HEK293 (cell line): ENCODE results near the gene SWT1.

ENCODE experiments used
- CTCF ChIA-PET: fragments of 350-600 bp; formaldehyde crosslinking; extraction: SDS; loops from one replicate; lab custom pipeline; 2021; ENCODE audit warnings: antibody characterized with exemption; lab: Yijun Ruan, JAX
- POLR2A ChIA-PET: fragments of 300-600 bp; formaldehyde crosslinking; extraction: SDS; loops from one replicate; lab custom pipeline; 2020; ENCODE audit warnings: antibody characterized with exemption, inconsistent platforms; lab: Yijun Ruan, JAX
- H3K27ac ChIP-seq: fragments of 200-500 bp; sonication (Bioruptor generic); 2 replicates; pipeline ENCODE4 v1.5.1; 2014; ENCODE audit warnings: low read depth, low read length, control low read depth, inconsistent platforms; ENCODE audit errors: extremely low read depth
- H3K36me3 ChIP-seq, 2 experiments: fragments of 200-500 bp in 1 of 2; sonication (Bioruptor generic) in 1 of 2; 1 replicate in 1 of 2; 2 replicates in 1 of 2; pipeline ENCODE4 v1.5.1; 2014 to 2017; ENCODE audit warnings: inconsistent platforms in 2 of 2, low read length in 2 of 2; ENCODE audit not compliant: control insufficient read depth in 2 of 2, insufficient read depth in 1 of 2
- H3K4me1 ChIP-seq: fragments of 200-500 bp; sonication (Bioruptor generic); 2 replicates; pipeline ENCODE4 v1.5.1; 2014; ENCODE audit warnings: mild to moderate bottlenecking, low read length, inconsistent platforms; ENCODE audit not compliant: control insufficient read depth, insufficient read depth
- H3K4me3 ChIP-seq: 2 replicates; pipeline ENCODE4 v1.5.1; 2011; ENCODE audit warnings: low read depth, mild to moderate bottlenecking, control low read depth, low read length, moderate library complexity
- H3K9me3 ChIP-seq: fragments of 200-500 bp; sonication (Bioruptor generic); 2 replicates; pipeline ENCODE4 v1.5.1; 2014; ENCODE audit warnings: low read depth, low read length, inconsistent platforms; ENCODE audit not compliant: control insufficient read depth, insufficient read depth
- EGR2 ChIP-seq: fragments of 450-650 bp; formaldehyde crosslinking; IDR thresholded peaks from 2 replicates; pipeline ENCODE4 v1.5.1; 2016; ENCODE audit warnings: low read depth, missing biosample characterization, missing genetic modification characterization
- HOXD13 ChIP-seq: sonication (generic); formaldehyde crosslinking; IDR thresholded peaks from 2 replicates; pipeline ENCODE4 v1.8.0; 2022; ENCODE audit warnings: missing genetic modification reagents, borderline replicate concordance
- KLF16 ChIP-seq: fragments of 450-650 bp; formaldehyde crosslinking; IDR thresholded peaks from 2 replicates; pipeline ENCODE4 v1.5.1; 2017; ENCODE audit warnings: missing biosample characterization, missing genetic modification characterization
- SP2 ChIP-seq: fragments of 450-650 bp; formaldehyde crosslinking; IDR thresholded peaks from 2 replicates; pipeline ENCODE4 v1.5.1; 2016; ENCODE audit warnings: missing biosample characterization, missing genetic modification characterization
- TRIM28 ChIP-seq: IDR thresholded peaks from 2 replicates; pipeline ENCODE4 v1.6.1; 2011; ENCODE audit warnings: low read length, control low read depth, borderline replicate concordance
- WT1 ChIP-seq: fragments of 450-650 bp; formaldehyde crosslinking; IDR thresholded peaks from 2 replicates; pipeline ENCODE4 v1.5.1; 2016; ENCODE audit warnings: missing biosample characterization, missing genetic modification characterization
- YY2 ChIP-seq: fragments of 450-650 bp; formaldehyde crosslinking; IDR thresholded peaks from 2 replicates; pipeline ENCODE4 v1.5.1; 2016; ENCODE audit warnings: missing biosample characterization, missing genetic modification characterization
- ZFP37 ChIP-seq: fragments of 450-650 bp; formaldehyde crosslinking; IDR thresholded peaks from 2 replicates; pipeline ENCODE4 v1.5.1; 2016; ENCODE audit warnings: missing biosample characterization, missing genetic modification characterization
- ZNF155 ChIP-seq: fragments of 450-650 bp; formaldehyde crosslinking; IDR thresholded peaks from 2 replicates; pipeline ENCODE4 v1.5.1; 2016; ENCODE audit warnings: missing biosample characterization, missing genetic modification characterization
- ZNF16 ChIP-seq: fragments of 450-650 bp; formaldehyde crosslinking; IDR thresholded peaks from 2 replicates; pipeline ENCODE4 v1.5.1; 2016; ENCODE audit warnings: low read depth, missing biosample characterization, missing genetic modification characterization
- ZNF174 ChIP-seq: fragments of 450-650 bp; formaldehyde crosslinking; IDR thresholded peaks from 2 replicates; pipeline ENCODE4 v1.5.0; 2017; ENCODE audit warnings: missing biosample characterization, mild to moderate bottlenecking, missing genetic modification characterization
- ZNF19 ChIP-seq: fragments of 450-650 bp; formaldehyde crosslinking; IDR thresholded peaks from 2 replicates; pipeline ENCODE4; 2016; ENCODE audit warnings: missing biosample characterization, missing genetic modification characterization, low read depth
- ZNF202 ChIP-seq: fragments of 450-650 bp; formaldehyde crosslinking; IDR thresholded peaks from 2 replicates; pipeline ENCODE4 v1.5.1; 2016; ENCODE audit warnings: missing biosample characterization, missing genetic modification characterization, borderline replicate concordance
- ZNF211 ChIP-seq: fragments of 450-650 bp; formaldehyde crosslinking; IDR thresholded peaks from 2 replicates; pipeline ENCODE4 v1.5.1; 2016; ENCODE audit warnings: low read depth, missing biosample characterization, missing genetic modification characterization
- ZNF302 ChIP-seq: fragments of 450-650 bp; formaldehyde crosslinking; IDR thresholded peaks from 2 replicates; pipeline ENCODE4 v1.5.1; 2016; ENCODE audit warnings: missing biosample characterization, missing genetic modification characterization, low read depth
- ZNF548 ChIP-seq: fragments of 450-650 bp; formaldehyde crosslinking; IDR thresholded peaks from 2 replicates; pipeline ENCODE4 v1.5.1; 2016; ENCODE audit warnings: missing biosample characterization, missing genetic modification characterization
- ZNF621 ChIP-seq: fragments of 450-650 bp; formaldehyde crosslinking; IDR thresholded peaks from 2 replicates; pipeline ENCODE4 v1.5.1; 2017; ENCODE audit warnings: missing biosample characterization, missing genetic modification characterization
- ZNF664 ChIP-seq: fragments of 450-650 bp; formaldehyde crosslinking; IDR thresholded peaks from 2 replicates; pipeline ENCODE4 v1.5.1; 2016; ENCODE audit warnings: missing biosample characterization, missing genetic modification characterization
- ZNF670 ChIP-seq: fragments of 450-650 bp; formaldehyde crosslinking; IDR thresholded peaks from 2 replicates; pipeline ENCODE4 v1.5.1; 2016; ENCODE audit warnings: missing biosample characterization, missing genetic modification characterization, low read depth
- ZNF776 ChIP-seq: fragments of 450-650 bp; formaldehyde crosslinking; IDR thresholded peaks from 2 replicates; pipeline ENCODE4 v1.5.0; 2017; ENCODE audit warnings: missing biosample characterization, missing genetic modification characterization, borderline replicate concordance
- ZNF843 ChIP-seq: fragments of 450-650 bp; formaldehyde crosslinking; IDR thresholded peaks from 2 replicates; pipeline ENCODE4 v1.5.1; 2016; ENCODE audit warnings: missing biosample characterization, missing genetic modification characterization
- TF ChIP-seq, protein P1 (sequence below): fragments of 450-650 bp; formaldehyde crosslinking; IDR thresholded peaks from 2 replicates; pipeline ENCODE4 v1.5.1; 2017; ENCODE audit warnings: missing biosample characterization, missing genetic modification characterization
- TF ChIP-seq, protein P2 (sequence below): fragments of 450-650 bp; formaldehyde crosslinking; IDR thresholded peaks from 2 replicates; pipeline ENCODE4 v1.5.1; 2016; ENCODE audit warnings: missing biosample characterization, missing genetic modification characterization, low read depth
- TF ChIP-seq, protein P3 (sequence below): fragments of 450-650 bp; formaldehyde crosslinking; IDR thresholded peaks from 2 replicates; pipeline ENCODE4 v1.5.1; 2016; ENCODE audit warnings: missing biosample characterization, missing genetic modification characterization, low read depth
- TF ChIP-seq, protein P4 (sequence below): fragments of 450-650 bp; formaldehyde crosslinking; IDR thresholded peaks from 2 replicates; pipeline ENCODE4 v1.5.1; 2016; ENCODE audit warnings: missing biosample characterization, missing genetic modification characterization
- TF ChIP-seq, protein P5 (sequence below): fragments of 450-650 bp; formaldehyde crosslinking; IDR thresholded peaks from 2 replicates; pipeline ENCODE4 v1.5.1; 2016; ENCODE audit warnings: missing biosample characterization, missing genetic modification characterization

SWT1 gene

DNA sequence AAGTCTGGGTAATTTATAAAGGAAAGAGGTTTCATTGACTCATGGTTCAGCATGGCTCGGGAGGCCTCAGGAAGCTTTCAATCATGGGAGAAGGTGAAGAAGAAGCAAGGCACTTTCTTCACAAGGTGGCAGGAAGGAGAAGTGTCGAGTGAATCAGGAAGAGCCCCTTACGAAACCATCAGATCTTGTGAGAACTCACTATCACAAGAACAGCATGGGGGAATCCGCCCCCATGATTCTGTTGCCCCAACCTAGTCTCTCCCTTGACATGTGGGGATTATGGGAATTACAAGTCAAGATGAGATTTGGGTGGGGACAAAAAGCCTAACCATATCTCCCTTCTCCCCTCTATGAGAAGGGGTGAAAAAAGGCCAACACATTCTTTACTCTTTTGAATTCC is 171.3 kb downstream of the SWT1 start:
- Histone ChIP-seq H3K4me3 (no peak overlapping the region), H3K9me3 (no peaks in the 10 kb centered on the region), H3K36me3 (no peaks in the 10 kb centered on the region), H3K4me1 (no peaks in the 10 kb centered on the region), H3K27ac (no peak overlapping the region)
- POLR2A ChIA-PET: no interaction called here
- no peak for TF ChIP-seq ZFP37 (tag by site-specific recombination)
- TF ChIP-seq SP2 (tag by site-specific recombination): no peak
- TF ChIP-seq, protein P1, sequence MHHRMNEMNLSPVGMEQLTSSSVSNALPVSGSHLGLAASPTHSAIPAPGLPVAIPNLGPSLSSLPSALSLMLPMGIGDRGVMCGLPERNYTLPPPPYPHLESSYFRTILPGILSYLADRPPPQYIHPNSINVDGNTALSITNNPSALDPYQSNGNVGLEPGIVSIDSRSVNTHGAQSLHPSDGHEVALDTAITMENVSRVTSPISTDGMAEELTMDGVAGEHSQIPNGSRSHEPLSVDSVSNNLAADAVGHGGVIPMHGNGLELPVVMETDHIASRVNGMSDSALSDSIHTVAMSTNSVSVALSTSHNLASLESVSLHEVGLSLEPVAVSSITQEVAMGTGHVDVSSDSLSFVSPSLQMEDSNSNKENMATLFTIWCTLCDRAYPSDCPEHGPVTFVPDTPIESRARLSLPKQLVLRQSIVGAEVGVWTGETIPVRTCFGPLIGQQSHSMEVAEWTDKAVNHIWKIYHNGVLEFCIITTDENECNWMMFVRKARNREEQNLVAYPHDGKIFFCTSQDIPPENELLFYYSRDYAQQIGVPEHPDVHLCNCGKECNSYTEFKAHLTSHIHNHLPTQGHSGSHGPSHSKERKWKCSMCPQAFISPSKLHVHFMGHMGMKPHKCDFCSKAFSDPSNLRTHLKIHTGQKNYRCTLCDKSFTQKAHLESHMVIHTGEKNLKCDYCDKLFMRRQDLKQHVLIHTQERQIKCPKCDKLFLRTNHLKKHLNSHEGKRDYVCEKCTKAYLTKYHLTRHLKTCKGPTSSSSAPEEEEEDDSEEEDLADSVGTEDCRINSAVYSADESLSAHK (tag by site-specific recombination): no peak
- TF ChIP-seq ZNF621: no peak
- no peak for TF ChIP-seq HOXD13 (CRISPR knock-in tag)
- TF ChIP-seq TRIM28: no peak
- TF ChIP-seq WT1: no peak
- TF ChIP-seq EGR2 (tag by site-specific recombination): no peak
- no peak for TF ChIP-seq ZNF843 (tag by site-specific recombination)
- no peak for TF ChIP-seq ZNF664 (tag by site-specific recombination)
- CTCF ChIA-PET: interaction anchor here (0.6 to 0.7 kb wide), 2 partner anchors 139 to 190 kb away, joined by 3 to 5 read pairs; no protein-coding TSS in a partner anchor

DNA sequence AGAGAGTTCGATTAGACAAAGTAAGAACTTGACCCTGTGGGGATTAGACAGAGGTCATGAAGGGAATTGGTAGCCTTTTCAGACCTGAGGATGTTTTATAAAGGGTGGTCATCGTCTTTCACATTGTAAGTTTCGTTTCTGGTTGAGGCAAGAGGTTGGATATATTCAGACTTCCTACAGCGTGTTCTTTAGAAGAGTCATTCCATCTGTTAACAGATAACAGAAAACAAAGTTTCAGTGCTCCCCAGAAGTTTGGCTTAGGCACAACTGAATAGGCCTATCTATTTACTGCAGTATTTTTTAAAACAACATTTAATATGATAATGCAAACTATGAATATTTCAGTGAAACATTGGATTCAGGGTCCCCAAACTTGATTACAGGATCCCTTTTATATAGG is 177.2 kb downstream of the SWT1 start:
- no peak overlapping the region for H3K4me3 ChIP-seq
- CTCF ChIA-PET: no interaction called here
- no peaks in the 10 kb centered on the region for H3K36me3 ChIP-seq
- POLR2A ChIA-PET: no interaction called here
- no peaks in the 10 kb centered on the region for H3K9me3 ChIP-seq
- no peaks in the 10 kb centered on the region for H3K4me1 ChIP-seq
- H3K27ac ChIP-seq: no peak overlapping the region
- TF ChIP-seq ZNF548 (no peak), ZNF19 (tag by site-specific recombination) (no peak), YY2 (tag by site-specific recombination) (no peak), ZNF302 (no peak), ZNF670 (no peak), ZNF16 (tag by site-specific recombination) (no peak), ZNF211 (tag by site-specific recombination) (no peak), ZNF202 (tag by site-specific recombination) (no peak), KLF16 (tag by site-specific recombination) (no peak), ZNF155 (no peak), ZNF174 (no peak), ZNF776 (tag by site-specific recombination) (no peak)
- TF ChIP-seq, protein P2, sequence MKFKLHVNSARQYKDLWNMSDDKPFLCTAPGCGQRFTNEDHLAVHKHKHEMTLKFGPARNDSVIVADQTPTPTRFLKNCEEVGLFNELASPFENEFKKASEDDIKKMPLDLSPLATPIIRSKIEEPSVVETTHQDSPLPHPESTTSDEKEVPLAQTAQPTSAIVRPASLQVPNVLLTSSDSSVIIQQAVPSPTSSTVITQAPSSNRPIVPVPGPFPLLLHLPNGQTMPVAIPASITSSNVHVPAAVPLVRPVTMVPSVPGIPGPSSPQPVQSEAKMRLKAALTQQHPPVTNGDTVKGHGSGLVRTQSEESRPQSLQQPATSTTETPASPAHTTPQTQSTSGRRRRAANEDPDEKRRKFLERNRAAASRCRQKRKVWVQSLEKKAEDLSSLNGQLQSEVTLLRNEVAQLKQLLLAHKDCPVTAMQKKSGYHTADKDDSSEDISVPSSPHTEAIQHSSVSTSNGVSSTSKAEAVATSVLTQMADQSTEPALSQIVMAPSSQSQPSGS (tag by site-specific recombination): no peak
- TF ChIP-seq, protein P3, sequence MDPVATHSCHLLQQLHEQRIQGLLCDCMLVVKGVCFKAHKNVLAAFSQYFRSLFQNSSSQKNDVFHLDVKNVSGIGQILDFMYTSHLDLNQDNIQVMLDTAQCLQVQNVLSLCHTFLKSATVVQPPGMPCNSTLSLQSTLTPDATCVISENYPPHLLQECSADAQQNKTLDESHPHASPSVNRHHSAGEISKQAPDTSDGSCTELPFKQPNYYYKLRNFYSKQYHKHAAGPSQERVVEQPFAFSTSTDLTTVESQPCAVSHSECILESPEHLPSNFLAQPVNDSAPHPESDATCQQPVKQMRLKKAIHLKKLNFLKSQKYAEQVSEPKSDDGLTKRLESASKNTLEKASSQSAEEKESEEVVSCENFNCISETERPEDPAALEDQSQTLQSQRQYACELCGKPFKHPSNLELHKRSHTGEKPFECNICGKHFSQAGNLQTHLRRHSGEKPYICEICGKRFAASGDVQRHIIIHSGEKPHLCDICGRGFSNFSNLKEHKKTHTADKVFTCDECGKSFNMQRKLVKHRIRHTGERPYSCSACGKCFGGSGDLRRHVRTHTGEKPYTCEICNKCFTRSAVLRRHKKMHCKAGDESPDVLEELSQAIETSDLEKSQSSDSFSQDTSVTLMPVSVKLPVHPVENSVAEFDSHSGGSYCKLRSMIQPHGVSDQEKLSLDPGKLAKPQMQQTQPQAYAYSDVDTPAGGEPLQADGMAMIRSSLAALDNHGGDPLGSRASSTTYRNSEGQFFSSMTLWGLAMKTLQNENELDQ (tag by site-specific recombination): no peak
- TF ChIP-seq, protein P4, sequence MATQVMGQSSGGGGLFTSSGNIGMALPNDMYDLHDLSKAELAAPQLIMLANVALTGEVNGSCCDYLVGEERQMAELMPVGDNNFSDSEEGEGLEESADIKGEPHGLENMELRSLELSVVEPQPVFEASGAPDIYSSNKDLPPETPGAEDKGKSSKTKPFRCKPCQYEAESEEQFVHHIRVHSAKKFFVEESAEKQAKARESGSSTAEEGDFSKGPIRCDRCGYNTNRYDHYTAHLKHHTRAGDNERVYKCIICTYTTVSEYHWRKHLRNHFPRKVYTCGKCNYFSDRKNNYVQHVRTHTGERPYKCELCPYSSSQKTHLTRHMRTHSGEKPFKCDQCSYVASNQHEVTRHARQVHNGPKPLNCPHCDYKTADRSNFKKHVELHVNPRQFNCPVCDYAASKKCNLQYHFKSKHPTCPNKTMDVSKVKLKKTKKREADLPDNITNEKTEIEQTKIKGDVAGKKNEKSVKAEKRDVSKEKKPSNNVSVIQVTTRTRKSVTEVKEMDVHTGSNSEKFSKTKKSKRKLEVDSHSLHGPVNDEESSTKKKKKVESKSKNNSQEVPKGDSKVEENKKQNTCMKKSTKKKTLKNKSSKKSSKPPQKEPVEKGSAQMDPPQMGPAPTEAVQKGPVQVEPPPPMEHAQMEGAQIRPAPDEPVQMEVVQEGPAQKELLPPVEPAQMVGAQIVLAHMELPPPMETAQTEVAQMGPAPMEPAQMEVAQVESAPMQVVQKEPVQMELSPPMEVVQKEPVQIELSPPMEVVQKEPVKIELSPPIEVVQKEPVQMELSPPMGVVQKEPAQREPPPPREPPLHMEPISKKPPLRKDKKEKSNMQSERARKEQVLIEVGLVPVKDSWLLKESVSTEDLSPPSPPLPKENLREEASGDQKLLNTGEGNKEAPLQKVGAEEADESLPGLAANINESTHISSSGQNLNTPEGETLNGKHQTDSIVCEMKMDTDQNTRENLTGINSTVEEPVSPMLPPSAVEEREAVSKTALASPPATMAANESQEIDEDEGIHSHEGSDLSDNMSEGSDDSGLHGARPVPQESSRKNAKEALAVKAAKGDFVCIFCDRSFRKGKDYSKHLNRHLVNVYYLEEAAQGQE (tag by site-specific recombination): no peak
- TF ChIP-seq, protein P5, sequence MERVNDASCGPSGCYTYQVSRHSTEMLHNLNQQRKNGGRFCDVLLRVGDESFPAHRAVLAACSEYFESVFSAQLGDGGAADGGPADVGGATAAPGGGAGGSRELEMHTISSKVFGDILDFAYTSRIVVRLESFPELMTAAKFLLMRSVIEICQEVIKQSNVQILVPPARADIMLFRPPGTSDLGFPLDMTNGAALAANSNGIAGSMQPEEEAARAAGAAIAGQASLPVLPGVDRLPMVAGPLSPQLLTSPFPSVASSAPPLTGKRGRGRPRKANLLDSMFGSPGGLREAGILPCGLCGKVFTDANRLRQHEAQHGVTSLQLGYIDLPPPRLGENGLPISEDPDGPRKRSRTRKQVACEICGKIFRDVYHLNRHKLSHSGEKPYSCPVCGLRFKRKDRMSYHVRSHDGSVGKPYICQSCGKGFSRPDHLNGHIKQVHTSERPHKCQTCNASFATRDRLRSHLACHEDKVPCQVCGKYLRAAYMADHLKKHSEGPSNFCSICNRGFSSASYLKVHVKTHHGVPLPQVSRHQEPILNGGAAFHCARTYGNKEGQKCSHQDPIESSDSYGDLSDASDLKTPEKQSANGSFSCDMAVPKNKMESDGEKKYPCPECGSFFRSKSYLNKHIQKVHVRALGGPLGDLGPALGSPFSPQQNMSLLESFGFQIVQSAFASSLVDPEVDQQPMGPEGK (tag by site-specific recombination): no peak
